ENCODE results near the gene ZNF665.

GRCh38 chr19:53140351-53140750 lies 52.8 kb downstream of the ZNF665 start:
- no peak for TF ChIP-seq CTCF (IDR thresholded peaks at IDR 0.05)
- TF ChIP-seq EZH2 (IDR thresholded peaks at IDR 0.05; ENCODE audit: borderline replicate concordance, insufficient read depth, low read depth, low read length, poor library complexity, severe bottlenecking), result no peak

All from B cell (primary cell).